GM20000 (cell line): ENCODE data around the gene MS4A14.

ENCODE experiments used
- DNase-seq: peaks from one replicate; pipeline ENCODE4 v3.0.0; 2012; ENCODE audit warnings: low spot score
- TF ChIP-seq, protein P1 (sequence below): IDR thresholded peaks from 2 replicates; pipeline ENCODE4 v1.5.1; 2012; ENCODE audit warnings: mild to moderate bottlenecking, control low read depth; ENCODE audit errors: extremely low read depth, missing control alignments

Gene MS4A14

DNA sequence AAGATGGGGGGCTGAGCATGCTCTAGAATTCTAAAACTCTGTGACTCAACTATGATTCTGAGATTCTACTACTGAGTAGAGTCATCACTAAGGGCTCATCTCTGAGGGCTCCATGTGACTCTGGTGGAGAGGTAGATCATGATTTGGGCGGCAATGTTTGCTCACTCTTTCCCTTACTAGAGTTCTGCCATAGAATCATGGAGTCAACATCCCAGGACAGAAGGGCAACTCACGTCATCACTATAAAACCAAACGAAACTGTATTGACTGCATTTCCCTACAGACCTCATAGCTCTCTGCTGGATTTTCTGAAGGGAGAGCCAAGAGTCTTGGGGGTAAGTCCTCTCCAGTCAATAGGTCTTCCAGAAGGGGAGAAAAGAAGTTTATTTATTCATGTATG lies at the start of gene MS4A14:
TSS of gene MS4A14 (plus strand) at position 78 of the 400 bp plus-strand sequence. CDS start at position 198, 120 bp downstream.
- DNase-seq: no peak
- TF ChIP-seq, protein P1, sequence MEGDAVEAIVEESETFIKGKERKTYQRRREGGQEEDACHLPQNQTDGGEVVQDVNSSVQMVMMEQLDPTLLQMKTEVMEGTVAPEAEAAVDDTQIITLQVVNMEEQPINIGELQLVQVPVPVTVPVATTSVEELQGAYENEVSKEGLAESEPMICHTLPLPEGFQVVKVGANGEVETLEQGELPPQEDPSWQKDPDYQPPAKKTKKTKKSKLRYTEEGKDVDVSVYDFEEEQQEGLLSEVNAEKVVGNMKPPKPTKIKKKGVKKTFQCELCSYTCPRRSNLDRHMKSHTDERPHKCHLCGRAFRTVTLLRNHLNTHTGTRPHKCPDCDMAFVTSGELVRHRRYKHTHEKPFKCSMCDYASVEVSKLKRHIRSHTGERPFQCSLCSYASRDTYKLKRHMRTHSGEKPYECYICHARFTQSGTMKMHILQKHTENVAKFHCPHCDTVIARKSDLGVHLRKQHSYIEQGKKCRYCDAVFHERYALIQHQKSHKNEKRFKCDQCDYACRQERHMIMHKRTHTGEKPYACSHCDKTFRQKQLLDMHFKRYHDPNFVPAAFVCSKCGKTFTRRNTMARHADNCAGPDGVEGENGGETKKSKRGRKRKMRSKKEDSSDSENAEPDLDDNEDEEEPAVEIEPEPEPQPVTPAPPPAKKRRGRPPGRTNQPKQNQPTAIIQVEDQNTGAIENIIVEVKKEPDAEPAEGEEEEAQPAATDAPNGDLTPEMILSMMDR: no peak

DNA sequence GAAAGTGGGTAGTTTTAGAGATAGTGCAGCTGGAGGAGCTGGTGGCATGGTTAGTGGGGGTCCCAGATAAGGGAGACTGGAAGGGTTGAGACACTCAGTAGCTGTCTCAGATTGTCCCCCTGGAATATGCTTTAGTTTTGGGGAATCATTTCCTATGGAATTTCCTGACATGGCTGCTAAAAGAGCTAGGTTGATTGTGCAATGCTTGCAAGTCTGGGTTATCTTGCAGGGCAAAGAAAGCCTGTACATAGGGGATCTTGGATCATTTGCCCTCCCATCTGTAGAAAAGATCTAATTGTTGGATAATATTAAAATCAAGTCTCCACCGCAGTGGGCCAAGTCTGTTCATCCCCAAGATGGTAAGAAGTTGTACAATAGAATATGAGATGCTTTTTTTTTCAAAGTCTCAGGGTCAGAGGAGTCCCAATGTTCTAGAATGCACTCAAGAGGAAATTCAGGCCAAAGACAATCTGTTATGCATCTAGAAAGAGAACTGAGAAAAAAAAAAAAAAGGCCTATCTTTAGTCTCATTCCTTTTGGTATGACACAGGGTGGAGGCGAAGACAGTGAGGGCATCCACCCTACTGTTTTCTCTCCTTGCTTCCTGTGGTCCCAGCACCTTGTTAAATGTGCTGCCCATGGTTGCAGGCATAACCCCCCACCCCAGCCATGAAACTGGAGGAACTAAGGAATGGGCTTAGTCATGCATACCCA lies 49.0 kb upstream of the MS4A14 start:
- TF ChIP-seq, protein P1: no peak
- peak; percentile 16 for DNase-seq

DNA sequence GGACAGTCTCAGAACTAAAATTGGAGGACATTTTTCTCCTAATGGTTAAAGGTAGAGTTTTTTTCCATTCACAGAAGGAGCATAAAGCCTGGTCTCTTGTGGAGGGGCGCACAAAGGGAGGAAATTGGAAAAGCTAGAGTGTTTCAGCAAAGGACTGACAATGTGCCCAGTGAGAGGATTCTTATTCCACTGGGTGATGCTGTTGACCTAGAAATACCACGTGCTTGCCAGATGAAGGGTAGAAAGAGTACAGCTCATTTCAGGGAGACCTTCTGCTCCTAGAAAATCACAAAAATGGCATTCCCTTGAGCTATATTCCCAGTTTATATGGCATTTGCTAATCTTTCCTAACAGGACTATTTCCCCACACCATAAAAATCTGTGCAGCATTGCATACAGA lies 48.1 kb upstream of the MS4A14 start:
- DNase-seq: no peak
- TF ChIP-seq, protein P1: no peak

- no peak for DNase-seq
- TF ChIP-seq, protein P1: no peak
Measured at GRCh38 chr11:60349990-60350389, 46.3 kb upstream of the MS4A14 start.

GRCh38 chr11:60357771-60358170 lies 38.5 kb upstream of the MS4A14 start:
- no peak for DNase-seq
- TF ChIP-seq, protein P1: no peak

DNA sequence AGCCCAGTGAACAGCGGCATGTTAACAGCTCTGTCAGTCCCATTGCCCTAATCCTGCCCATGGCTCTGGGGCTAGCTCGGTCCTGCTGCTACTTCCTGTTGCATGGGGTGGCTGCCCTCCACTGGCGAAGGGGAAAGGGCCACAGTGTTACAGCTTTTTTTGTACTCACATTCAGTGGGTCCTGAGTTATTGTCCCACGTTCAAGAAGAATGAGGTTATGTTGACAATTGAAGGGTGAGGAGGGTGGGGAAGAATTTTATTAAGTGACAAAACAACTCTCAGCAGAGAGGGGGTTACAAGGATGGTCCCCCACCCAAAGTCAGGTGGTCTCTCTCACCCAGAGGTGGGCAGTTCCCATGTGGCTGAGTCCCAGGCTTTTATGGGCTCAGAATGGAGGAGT lies 35.6 kb upstream of the MS4A14 start:
- TF ChIP-seq, protein P1: no peak
- no peak for DNase-seq

DNA sequence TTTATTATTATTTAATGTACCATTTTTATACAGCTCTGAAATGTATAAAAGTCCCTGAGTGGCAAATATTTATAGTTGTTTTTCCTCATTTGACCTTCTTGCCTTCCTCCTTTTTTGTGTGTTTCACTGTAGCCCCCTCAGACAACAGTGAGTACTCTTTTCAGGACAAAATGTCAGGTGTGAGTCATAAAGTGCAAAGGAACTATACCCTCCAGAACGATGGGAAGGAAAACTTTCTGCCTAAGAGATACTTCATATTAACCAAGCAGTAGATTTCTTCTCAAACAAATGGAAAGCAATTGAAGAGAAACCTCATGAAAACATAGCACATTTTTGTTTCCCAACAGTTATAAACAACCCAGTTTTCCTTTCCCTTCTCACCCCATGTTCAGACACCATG lies 34.0 kb upstream of the MS4A14 start:
- DNase-seq: no peak
- TF ChIP-seq, protein P1: no peak
